SK-N-SH treated with all-trans-retinoic acid at 6 μM for 48 hours (cell line): ENCODE results near the gene NMD3.
"Not testable (repeated sequence)": the region's sequence is repeated elsewhere in the genome, so short reads cannot be mapped to it uniquely, and the experiment has no call there.

ENCODE experiments used
- ARNTL ChIP-seq: fragments of 450-650 bp; formaldehyde crosslinking; IDR thresholded peaks from 2 replicates; pipeline ENCODE4 v1.5.0; 2020; ENCODE audit warnings: low read depth, mild to moderate bottlenecking, moderate library complexity, borderline replicate concordance
- ZC3H10 ChIP-seq: fragments of 250-450 bp; sonication (Bioruptor Pico); IDR thresholded peaks from 2 replicates; pipeline ENCODE4 v1.5.1; 2021; ENCODE audit warnings: mild to moderate bottlenecking, moderate library complexity

GRCh38 chr3:161181371-161181770 is 39.7 kb upstream of the NMD3 start:
- TF ChIP-seq ARNTL, ZC3H10 (CRISPR knock-in tag): not testable (repeated sequence)
